ENCODE measurements around the gene GPR162. TPM values are rescaled to one million over a fixed set of nuclear protein-coding genes. Genes with fewer than 3 reads are reported as not detected.
A peak's percentile ranks its signal among the peaks of the same experiment; 100 is the strongest.

The GPR162 gene
- polyA plus RNA-seq, 3 donors: 15.1 to 81.7 (median 16.0) TPM

- H3K4me1 Mint-ChIP-seq: peaks cover 35% of the 10 kb centered on the region
- Histone ChIP-seq H3K4me3 (replicated peaks in 1 of 3; ENCODE audit: low read depth in 2 of 3, low read length in 3 of 3) (no peak overlapping the region), H3K27ac (ENCODE audit: low read depth in 1 of 2, low read length in 2 of 2) (no peak overlapping the region), H3K79me2 (ENCODE audit: insufficient read depth, low read length) (peaks cover 5% of the 10 kb centered on the region), H2AFZ (ENCODE audit: insufficient read depth, low read depth, low read length, poor library complexity, severe bottlenecking) (no peak overlapping the region), H3K36me3 (replicated peaks in 1 of 2; ENCODE audit: control insufficient read depth in 1 of 2, insufficient read depth in 2 of 2, low read length in 2 of 2) (peaks cover 60 to 66% of the 10 kb centered on the region in 2 donors), H3K27me3 (ENCODE audit: control insufficient read depth in 2 of 2, insufficient read depth in 2 of 2, low read length in 2 of 2) (peaks cover 0 to 6% of the 10 kb centered on the region in 2 donors), H4K20me1 (ENCODE audit: insufficient read depth, low read length) (peaks cover 58% of the 10 kb centered on the region), H3K4me2 (replicated peaks; ENCODE audit: extremely low read depth, low read length, poor library complexity, severe bottlenecking) (no peak overlapping the region), H3K9ac (ENCODE audit: insufficient read depth, low read length, poor library complexity, severe bottlenecking) (no peak overlapping the region), H3K4me1 (ENCODE audit: control insufficient read depth in 1 of 2, insufficient read depth in 2 of 2, low read length in 2 of 2) (peaks cover 20 to 35% of the 10 kb centered on the region in 2 donors), H3K9me3 (replicated peaks in 1 of 2; ENCODE audit: control insufficient read depth in 1 of 2, insufficient read depth in 1 of 2, low read length in 2 of 2) (no peaks in the 10 kb centered on the region)
- H3K36me3 Mint-ChIP-seq: peaks cover 60 to 66% of the 10 kb centered on the region in 2 donors
- 93% methylated on average over 6 of the region's 10 CpGs for WGBS (ENCODE audit: insufficient coverage)
- intact Hi-C loops (cut with micrococcal nuclease): no loop called here
- no peak for DNase-seq
- no peak overlapping the region for H3K27ac Mint-ChIP-seq
- peaks cover 3 to 9% (median 5%) of the 10 kb centered on the region in 3 donors for H3K27me3 Mint-ChIP-seq (ENCODE audit: low read depth in 3 of 3)
- H3K4me3 Mint-ChIP-seq: no peak overlapping the region
- peaks cover 0 to 2% (median 0%) of the 10 kb centered on the region in 7 donors for H3K9me3 Mint-ChIP-seq
- TF ChIP-seq CTCF (IDR thresholded peaks at IDR 0.05): no peak
Measured at GRCh38 chr12:6818222-6818621, 3.4 kb upstream of the GPR162 start.

- H4K20me1 ChIP-seq (ENCODE audit: insufficient read depth, low read length): peaks cover 56% of the 10 kb centered on the region
- 92% methylated on average over 4 of the region's 5 CpGs for WGBS (ENCODE audit: insufficient coverage)
- TF ChIP-seq CTCF (IDR thresholded peaks at IDR 0.05): no peak
- DNase-seq: peak in 1 of 3 donors; percentile 1
- peaks cover 0 to 6% of the 10 kb centered on the region in 2 donors for H3K27me3 ChIP-seq (ENCODE audit: control insufficient read depth in 2 of 2, insufficient read depth in 2 of 2, low read length in 2 of 2)
- no peak overlapping the region for H3K9ac ChIP-seq (ENCODE audit: insufficient read depth, low read length, poor library complexity, severe bottlenecking)
- H3K4me2 ChIP-seq (replicated peaks; ENCODE audit: extremely low read depth, low read length, poor library complexity, severe bottlenecking): no peak overlapping the region
- no peak overlapping the region for H3K27ac Mint-ChIP-seq
- H3K36me3 Mint-ChIP-seq: peaks cover 60 to 66% of the 10 kb centered on the region in 2 donors
- H3K4me1 ChIP-seq (ENCODE audit: control insufficient read depth in 1 of 2, insufficient read depth in 2 of 2, low read length in 2 of 2): peaks cover 20 to 38% of the 10 kb centered on the region in 2 donors
- peaks cover 34% of the 10 kb centered on the region for H3K4me1 Mint-ChIP-seq
- H3K9me3 ChIP-seq (replicated peaks in 1 of 2; ENCODE audit: control insufficient read depth in 1 of 2, insufficient read depth in 1 of 2, low read length in 2 of 2): no peaks in the 10 kb centered on the region
- H2AFZ ChIP-seq (ENCODE audit: insufficient read depth, low read depth, low read length, poor library complexity, severe bottlenecking): no peak overlapping the region
- peaks cover 0 to 2% (median 0%) of the 10 kb centered on the region in 7 donors for H3K9me3 Mint-ChIP-seq
- no peak overlapping the region for H3K4me3 Mint-ChIP-seq
- no peak overlapping the region for H3K4me3 ChIP-seq (replicated peaks in 1 of 3; ENCODE audit: low read depth in 2 of 3, low read length in 3 of 3)
- intact Hi-C loops (cut with micrococcal nuclease): no loop called here
- H3K79me2 ChIP-seq (ENCODE audit: insufficient read depth, low read length): peaks cover 5% of the 10 kb centered on the region
- H3K36me3 ChIP-seq (replicated peaks in 1 of 2; ENCODE audit: control insufficient read depth in 1 of 2, insufficient read depth in 2 of 2, low read length in 2 of 2): peaks cover 60 to 66% of the 10 kb centered on the region in 2 donors
- no peak overlapping the region for H3K27ac ChIP-seq (ENCODE audit: low read depth in 1 of 2, low read length in 2 of 2)
- peaks cover 3 to 11% (median 7%) of the 10 kb centered on the region in 3 donors for H3K27me3 Mint-ChIP-seq (ENCODE audit: low read depth in 3 of 3)
Measured at GRCh38 chr12:6818645-6819044, 3.0 kb upstream of the GPR162 start.

Data from CD14-positive monocyte (primary cell).